ENCODE results near the gene PRDM1. TPM values are rescaled to one million over a fixed set of nuclear protein-coding genes. Genes with fewer than 3 reads are reported as not detected.

PRDM1 gene
- total and polyA plus RNA-seq, 2 donors: 3.7 to 5.0 TPM

DNA sequence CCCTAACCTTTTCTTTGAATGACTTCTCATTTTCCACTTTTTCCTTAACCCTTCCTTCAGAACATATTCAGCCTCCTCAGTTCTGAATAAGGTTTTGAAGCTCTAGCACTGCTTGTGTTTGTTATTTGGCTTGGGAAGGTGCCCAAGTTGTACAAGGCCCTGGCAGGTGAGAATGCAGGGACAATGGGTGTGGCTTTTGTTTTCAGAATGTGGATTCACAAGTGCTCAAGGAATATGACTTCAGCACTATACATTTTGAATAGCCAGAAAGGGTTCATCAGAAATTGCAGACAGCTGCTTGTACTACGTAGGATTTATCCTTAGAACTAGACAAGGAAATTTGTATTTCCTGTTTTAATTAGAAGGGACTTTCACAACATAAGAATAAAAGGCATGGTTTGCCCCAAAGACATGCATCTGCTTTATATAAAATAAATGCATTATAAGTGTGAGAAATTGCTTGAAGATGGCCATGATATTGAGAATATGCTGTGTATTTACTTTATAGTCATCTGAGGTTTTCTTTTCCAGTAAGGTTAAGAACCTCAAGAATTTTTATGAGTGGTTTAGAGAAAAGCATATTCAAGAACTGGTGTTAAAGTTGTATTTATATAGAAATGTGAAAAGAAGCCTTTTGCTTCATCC lies 29.3 kb upstream of the PRDM1 start:
- no peak for DNase-seq (ENCODE audit: extremely low spot score)
- H3K36me3 ChIP-seq (ENCODE audit: insufficient read depth): no peaks in the 10 kb centered on the region
- no peak overlapping the region for H3K27ac ChIP-seq (ENCODE audit: low read depth)
- WGBS: 64% methylated on average over 1 of the region's 1 CpG
- no peak overlapping the region for H3K4me3 ChIP-seq (ENCODE audit: low read depth, low read length)
- H3K4me1 ChIP-seq (ENCODE audit: insufficient read depth): no peaks in the 10 kb centered on the region

DNA sequence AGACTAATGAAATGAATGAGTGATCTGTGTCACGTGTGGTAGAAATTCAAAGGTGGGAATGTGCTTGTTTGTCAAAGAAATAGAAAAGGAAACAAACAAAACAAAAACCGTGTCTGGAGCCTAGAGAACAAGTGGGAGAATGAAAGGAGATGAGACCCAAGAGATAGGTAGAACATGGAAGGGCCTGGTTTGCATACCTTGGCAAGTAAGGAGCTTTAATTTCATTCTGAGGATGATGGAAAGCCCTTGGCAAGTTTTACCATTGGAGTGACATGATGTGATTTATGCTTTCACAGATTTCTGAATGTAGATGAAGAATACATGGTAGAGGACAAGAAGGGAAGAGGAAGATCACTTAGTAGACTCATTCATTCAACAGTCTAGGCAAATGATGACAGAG lies 26.8 kb upstream of the PRDM1 start:
- no peak for DNase-seq (ENCODE audit: extremely low spot score)
- WGBS: 90% methylated on average over 2 of the region's 2 CpGs
- H3K4me1 ChIP-seq (ENCODE audit: insufficient read depth): peaks cover 2% of the 10 kb centered on the region

DNA sequence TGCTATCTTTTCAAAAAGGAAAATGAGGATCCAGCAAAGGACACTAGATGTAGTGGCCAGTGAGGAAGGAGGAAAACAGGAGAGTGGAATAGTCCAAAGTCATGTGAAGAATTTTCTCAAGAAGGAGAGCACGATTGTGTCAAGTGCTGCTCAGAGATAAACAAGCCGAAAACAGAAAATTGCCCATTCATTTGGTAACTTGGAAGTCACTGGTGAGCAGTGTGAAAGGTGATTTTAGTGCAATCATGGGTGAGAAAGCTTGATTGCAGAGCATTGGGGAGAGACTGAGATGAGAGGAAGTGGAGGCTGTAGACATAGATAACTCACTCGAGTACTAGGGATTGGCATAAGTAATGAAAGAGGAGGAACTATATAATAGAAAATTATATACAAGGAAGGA lies 26.0 kb upstream of the PRDM1 start:
- DNase-seq (ENCODE audit: extremely low spot score): no peak
- Histone ChIP-seq H3K36me3 (ENCODE audit: insufficient read depth) (no peaks in the 10 kb centered on the region), H3K4me1 (ENCODE audit: insufficient read depth) (peaks cover 2% of the 10 kb centered on the region), H3K27ac (ENCODE audit: low read depth) (no peak overlapping the region), H3K4me3 (ENCODE audit: low read depth, low read length) (no peak overlapping the region)
- 79% methylated on average over 3 of the region's 3 CpGs for WGBS

More for the DNA sequence above, 26.8 kb upstream of the PRDM1 start:
- Histone ChIP-seq H3K4me3 (ENCODE audit: low read depth, low read length) (no peak overlapping the region), H3K27ac (ENCODE audit: low read depth) (no peak overlapping the region), H3K36me3 (ENCODE audit: insufficient read depth) (no peaks in the 10 kb centered on the region)

DNA sequence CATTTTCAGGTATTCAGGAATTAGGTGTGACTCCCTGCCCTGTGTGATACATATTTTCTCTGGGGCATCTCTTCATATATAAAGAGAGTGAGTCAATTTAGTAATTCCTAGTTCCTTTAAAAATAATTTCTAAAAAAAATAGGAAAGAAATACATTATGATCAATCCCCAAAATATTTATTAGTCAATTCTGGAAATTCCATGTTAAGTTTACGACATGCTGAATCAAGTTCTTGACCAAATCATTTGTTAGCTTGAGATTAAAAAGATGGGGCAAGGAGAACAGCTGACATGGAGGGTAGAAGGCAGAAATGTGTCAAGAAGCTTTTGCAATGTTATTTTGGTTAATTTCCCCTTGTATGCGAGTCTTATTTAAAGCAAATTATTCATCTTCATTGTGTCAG lies 22.7 kb upstream of the PRDM1 start:
- H3K4me1 ChIP-seq (ENCODE audit: insufficient read depth): peaks cover 2% of the 10 kb centered on the region
- H3K4me3 ChIP-seq (ENCODE audit: low read depth, low read length): no peak overlapping the region
- no peak for DNase-seq (ENCODE audit: extremely low spot score)
- WGBS: 90% methylated on average over 2 of the region's 2 CpGs
- H3K36me3 ChIP-seq (ENCODE audit: insufficient read depth): no peaks in the 10 kb centered on the region
- H3K27ac ChIP-seq (ENCODE audit: low read depth): no peak overlapping the region

DNA sequence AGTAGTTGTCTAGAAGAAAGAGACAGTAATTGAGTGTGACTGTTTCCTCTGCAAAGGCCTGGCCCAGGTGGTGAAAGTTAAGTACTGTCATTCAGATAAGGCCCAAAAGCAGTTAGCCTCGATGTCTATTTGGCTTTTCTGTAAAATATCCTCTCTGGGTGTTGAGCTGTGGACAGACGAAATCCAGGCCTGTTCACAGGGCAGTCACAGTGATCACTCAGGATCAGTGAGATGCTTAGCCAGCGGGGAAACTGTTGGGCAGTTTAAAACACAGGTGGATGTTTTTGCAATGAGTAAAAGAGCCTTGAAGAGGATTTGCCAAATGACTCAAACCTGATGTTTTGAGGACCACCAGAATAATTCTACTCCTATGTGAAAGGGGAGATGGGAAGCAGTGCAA lies 22.0 kb upstream of the PRDM1 start:
- no peak for DNase-seq (ENCODE audit: extremely low spot score)
- 49% methylated on average over 3 of the region's 3 CpGs for WGBS
- no peak overlapping the region for H3K27ac ChIP-seq (ENCODE audit: low read depth)
- H3K4me1 ChIP-seq (ENCODE audit: insufficient read depth): peaks cover 2% of the 10 kb centered on the region
- no peaks in the 10 kb centered on the region for H3K36me3 ChIP-seq (ENCODE audit: insufficient read depth)
- H3K4me3 ChIP-seq (ENCODE audit: low read depth, low read length): no peak overlapping the region

DNA sequence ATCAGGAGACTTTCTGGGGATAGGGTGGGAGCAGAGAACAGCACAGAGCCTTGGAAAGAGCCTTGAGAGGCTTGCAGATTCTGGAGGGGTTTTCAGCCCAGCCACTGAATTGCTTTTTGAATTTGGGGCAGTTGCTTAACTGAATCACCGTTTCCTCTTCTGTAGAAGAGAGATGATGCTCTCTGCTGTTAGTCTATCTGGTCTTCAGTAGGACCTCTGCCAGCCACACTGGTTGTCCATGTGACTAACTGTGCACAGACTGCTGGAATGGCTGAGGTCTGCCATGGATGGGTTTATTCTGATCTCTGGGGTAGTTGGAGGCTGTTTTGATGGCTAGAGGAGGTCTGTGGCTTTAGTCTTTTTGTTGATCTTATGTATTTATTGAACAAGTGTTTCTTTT lies 21.4 kb upstream of the PRDM1 start:
- H3K4me1 ChIP-seq (ENCODE audit: insufficient read depth): peaks cover 2% of the 10 kb centered on the region
- no peak overlapping the region for H3K4me3 ChIP-seq (ENCODE audit: low read depth, low read length)
- WGBS: 47% methylated on average over 1 of the region's 1 CpG
- no peak for DNase-seq (ENCODE audit: extremely low spot score)
- H3K27ac ChIP-seq (ENCODE audit: low read depth): no peak overlapping the region
- no peaks in the 10 kb centered on the region for H3K36me3 ChIP-seq (ENCODE audit: insufficient read depth)

DNA sequence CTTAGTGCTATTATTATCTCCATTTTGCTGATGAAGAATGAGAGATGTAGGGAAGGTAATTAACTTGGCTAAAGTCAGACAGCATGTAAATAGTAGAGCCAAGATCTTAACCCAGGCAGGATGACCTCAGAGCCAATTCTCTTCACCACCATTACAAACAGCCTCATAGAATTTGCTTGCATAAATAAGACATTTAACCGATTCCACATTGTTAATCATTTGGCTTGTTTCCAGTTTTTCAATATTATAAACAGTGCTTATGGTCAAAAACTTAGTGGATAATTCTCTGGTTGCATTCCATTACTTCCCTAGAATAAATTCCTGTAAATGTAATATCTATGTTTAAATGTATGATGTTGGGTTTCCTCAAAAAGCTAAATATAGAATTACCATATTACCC lies 19.1 kb upstream of the PRDM1 start:
- whole genome bisulfite sequencing: 33% methylated on average over 1 of the region's 1 CpG
- DNase-seq (ENCODE audit: extremely low spot score): no peak
- Histone ChIP-seq H3K4me3 (ENCODE audit: low read depth, low read length) (no peak overlapping the region), H3K4me1 (ENCODE audit: insufficient read depth) (peaks cover 2% of the 10 kb centered on the region), H3K27ac (ENCODE audit: low read depth) (no peak overlapping the region), H3K36me3 (ENCODE audit: insufficient read depth) (no peaks in the 10 kb centered on the region)

DNA sequence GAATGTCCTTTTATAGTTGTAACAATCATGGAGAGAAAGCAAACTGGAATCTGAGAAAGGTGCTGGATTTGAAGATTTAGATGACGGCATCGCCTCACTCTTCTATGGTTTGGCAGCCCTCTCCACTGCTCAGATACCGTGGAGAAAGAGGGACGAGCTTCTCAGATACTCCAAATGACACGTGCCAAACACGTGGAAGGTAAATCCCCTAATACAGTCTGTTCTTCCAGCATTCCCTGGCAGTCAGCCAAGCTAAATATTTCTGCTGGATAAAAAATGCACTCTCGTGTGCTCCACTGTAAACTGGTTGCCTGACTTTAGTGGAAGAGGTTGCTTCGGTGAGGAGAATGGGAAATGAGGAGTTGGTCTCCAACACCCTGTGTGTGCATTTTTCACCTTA lies 16.7 kb upstream of the PRDM1 start:
- Histone ChIP-seq H3K4me3 (ENCODE audit: low read depth, low read length) (no peak overlapping the region), H3K4me1 (ENCODE audit: insufficient read depth) (no peaks in the 10 kb centered on the region), H3K36me3 (ENCODE audit: insufficient read depth) (no peaks in the 10 kb centered on the region), H3K27ac (ENCODE audit: low read depth) (no peak overlapping the region)
- 17% methylated on average over 8 of the region's 8 CpGs for WGBS
- peak; percentile 63 for DNase-seq (ENCODE audit: extremely low spot score)

DNA sequence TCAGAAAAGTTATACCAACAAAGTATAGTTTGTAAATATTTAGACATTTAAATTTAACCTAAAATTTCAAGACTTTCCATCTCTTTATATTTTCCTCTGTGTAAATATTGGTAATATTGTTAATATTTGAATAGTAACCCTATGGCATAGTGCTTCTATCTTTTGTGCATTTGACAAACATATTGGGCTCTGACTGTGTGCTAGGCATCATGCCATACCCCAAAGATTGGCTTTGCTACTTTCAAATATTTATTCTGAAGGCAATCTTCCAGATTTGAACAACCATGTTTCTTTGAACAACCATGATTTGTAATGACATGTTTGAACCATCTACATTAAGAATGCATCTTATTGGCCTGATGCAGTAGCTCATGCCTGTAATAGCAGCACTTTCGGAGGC lies 15.5 kb upstream of the PRDM1 start:
- Histone ChIP-seq H3K27ac (ENCODE audit: low read depth) (no peak overlapping the region), H3K4me3 (ENCODE audit: low read depth, low read length) (no peak overlapping the region), H3K36me3 (ENCODE audit: insufficient read depth) (no peaks in the 10 kb centered on the region), H3K4me1 (ENCODE audit: insufficient read depth) (no peaks in the 10 kb centered on the region)
- WGBS: 91% methylated on average over 1 of the region's 1 CpG
- no peak for DNase-seq (ENCODE audit: extremely low spot score)

DNA sequence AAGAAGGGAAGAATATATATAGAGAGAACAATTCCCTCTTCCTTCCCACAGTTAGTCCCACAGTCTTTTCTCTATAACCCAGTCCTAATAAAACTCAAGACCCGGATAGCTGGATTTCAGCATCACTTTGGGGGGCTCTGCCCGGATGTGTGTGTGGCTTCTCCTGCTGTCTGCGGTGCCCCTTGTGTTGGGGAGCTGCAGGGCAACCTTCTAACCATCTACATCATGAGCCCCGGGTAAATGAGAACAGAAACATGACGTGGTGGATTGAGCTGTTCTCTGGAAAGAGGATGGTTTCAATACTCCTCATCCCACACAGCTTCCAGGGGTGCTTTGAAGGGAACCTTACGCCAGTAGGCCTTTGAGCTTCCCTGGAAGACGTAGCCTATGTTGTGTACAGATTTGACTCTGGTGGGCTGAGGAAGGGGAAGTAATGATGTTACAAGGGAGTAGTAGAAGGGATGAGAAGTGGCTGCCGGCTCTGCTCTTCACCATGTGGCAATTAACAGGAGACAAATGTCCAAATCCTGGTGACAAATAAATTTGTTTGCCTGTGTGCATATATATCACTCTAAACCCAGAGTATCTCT lies 13.5 kb upstream of the PRDM1 start:
- Histone ChIP-seq H3K4me1 (ENCODE audit: insufficient read depth) (no peaks in the 10 kb centered on the region), H3K27ac (ENCODE audit: low read depth) (no peak overlapping the region), H3K36me3 (ENCODE audit: insufficient read depth) (no peaks in the 10 kb centered on the region), H3K4me3 (ENCODE audit: low read depth, low read length) (no peak overlapping the region)
- WGBS: 78% methylated on average over 8 of the region's 8 CpGs
- DNase-seq (ENCODE audit: extremely low spot score): no peak

DNA sequence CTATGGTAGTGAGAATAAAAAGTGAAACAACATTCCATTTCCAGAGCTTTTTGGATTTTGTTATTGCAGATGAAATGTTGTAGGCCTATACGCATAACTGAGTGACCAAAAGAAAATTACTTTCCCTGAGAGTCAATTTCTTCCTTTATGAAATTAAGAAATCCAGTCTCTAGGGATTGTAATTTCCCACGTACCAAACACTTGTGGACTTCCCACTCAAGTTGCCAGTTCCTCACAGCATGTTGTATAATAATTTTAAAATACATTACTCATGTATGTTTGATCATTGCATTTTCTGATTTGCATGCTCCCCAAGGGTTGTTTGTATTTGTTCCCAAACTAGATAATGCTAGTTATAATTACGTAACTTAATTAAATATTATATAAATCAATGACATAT lies 12.0 kb upstream of the PRDM1 start:
- H3K36me3 ChIP-seq (ENCODE audit: insufficient read depth): no peaks in the 10 kb centered on the region
- no peak for DNase-seq (ENCODE audit: extremely low spot score)
- no peak overlapping the region for H3K4me3 ChIP-seq (ENCODE audit: low read depth, low read length)
- H3K4me1 ChIP-seq (ENCODE audit: insufficient read depth): no peaks in the 10 kb centered on the region
- WGBS: 78% methylated on average over 3 of the region's 3 CpGs
- no peak overlapping the region for H3K27ac ChIP-seq (ENCODE audit: low read depth)

DNA sequence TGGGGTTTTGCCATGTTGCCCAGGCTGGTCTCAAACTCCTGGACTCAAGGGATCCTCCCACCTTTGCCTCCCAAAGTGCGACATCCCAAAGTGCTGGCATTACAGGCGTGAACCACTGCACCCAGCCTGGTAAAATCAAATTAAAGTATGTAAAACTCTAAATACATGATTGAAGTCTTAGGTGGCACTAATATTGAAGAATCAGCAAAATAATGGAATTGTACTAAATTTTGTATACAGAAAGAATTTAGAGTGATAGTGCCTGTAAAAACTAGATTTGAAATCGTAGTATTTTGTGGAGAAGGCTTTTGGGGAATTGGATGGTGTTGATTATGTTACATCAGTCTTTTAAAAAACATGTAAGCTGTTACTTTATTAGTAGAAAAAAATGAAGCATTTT lies 10.0 kb upstream of the PRDM1 start:
- 93% methylated on average over 3 of the region's 3 CpGs for WGBS
- H3K36me3 ChIP-seq (ENCODE audit: insufficient read depth): no peaks in the 10 kb centered on the region
- H3K4me1 ChIP-seq (ENCODE audit: insufficient read depth): no peaks in the 10 kb centered on the region
- no peak overlapping the region for H3K4me3 ChIP-seq (ENCODE audit: low read depth, low read length)
- no peak for DNase-seq (ENCODE audit: extremely low spot score)
- H3K27ac ChIP-seq (ENCODE audit: low read depth): no peak overlapping the region

DNA sequence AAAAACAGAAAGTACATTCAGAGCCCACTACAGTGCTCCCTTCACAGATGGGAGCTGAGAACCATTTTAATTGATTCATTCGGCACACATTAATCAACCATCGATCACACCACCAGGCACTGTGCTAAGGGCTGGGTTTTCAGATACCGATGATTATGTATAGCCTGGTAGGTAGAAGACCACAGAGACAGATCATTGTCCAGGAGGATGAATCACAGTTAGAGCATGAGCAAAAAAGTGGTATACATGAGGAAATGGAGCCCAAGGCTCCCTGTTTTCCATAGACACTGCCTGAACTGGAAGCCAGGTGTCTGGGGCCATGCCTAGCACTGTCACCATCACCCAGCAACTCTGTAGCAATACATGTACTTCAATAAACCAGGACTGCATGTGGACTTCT lies 9.0 kb upstream of the PRDM1 start:
- 96% methylated on average over 3 of the region's 3 CpGs for WGBS
- H3K36me3 ChIP-seq (ENCODE audit: insufficient read depth): no peaks in the 10 kb centered on the region

DNA sequence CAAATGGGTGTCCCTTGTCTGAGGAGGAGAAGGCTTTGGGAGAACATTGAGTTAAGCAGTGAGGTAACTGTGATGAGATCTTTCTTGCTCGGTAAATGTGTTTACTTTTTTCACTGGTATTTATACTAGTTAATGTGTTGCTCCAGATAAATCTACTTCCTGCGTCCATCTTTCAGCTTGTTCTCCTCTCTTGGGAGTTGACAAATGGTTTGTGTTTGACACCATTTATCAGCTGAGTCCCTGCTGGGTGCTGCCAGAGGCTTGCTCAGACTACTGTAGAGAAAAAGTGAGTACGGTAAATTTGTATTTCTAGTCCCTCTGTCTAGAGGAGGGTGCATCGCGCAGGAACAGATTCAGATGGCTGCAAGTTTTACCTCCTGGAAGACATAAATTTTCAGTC lies 8.3 kb upstream of the PRDM1 start:
- no peak for DNase-seq (ENCODE audit: extremely low spot score)
- Histone ChIP-seq H3K4me3 (ENCODE audit: low read depth, low read length) (no peak overlapping the region), H3K36me3 (ENCODE audit: insufficient read depth) (no peaks in the 10 kb centered on the region), H3K27ac (ENCODE audit: low read depth) (no peak overlapping the region), H3K4me1 (ENCODE audit: insufficient read depth) (no peaks in the 10 kb centered on the region)
- 38% methylated on average over 5 of the region's 5 CpGs for WGBS

More for the DNA sequence above, 9.0 kb upstream of the PRDM1 start:
- H3K4me1 ChIP-seq (ENCODE audit: insufficient read depth): no peaks in the 10 kb centered on the region
- H3K4me3 ChIP-seq (ENCODE audit: low read depth, low read length): no peak overlapping the region
- no peak overlapping the region for H3K27ac ChIP-seq (ENCODE audit: low read depth)
- DNase-seq (ENCODE audit: extremely low spot score): no peak

Measured in urinary bladder (tissue), 4 donors.